ENCODE measurements around the gene CFAP65. TPM values are rescaled to one million over a fixed set of nuclear protein-coding genes. Genes with fewer than 3 reads are reported as not detected.

CFAP65 gene
- total and polyA plus RNA-seq, 2 of the 13 experiments (the other 11 are each of a cell fraction or from before 2014, with no cell fraction given), result 0.05 TPM; not detected in 1

GRCh38 chr2:218959141-218959731 lies 82.1 kb downstream of the CFAP65 start, which contains the start of gene CDK5R2:
Gene CDK5R2, plus strand, starts transcription at chr2:218959666. Its CDS starts 155 bp downstream, at chr2:218959821.
- peak; percentile 65 for FAIRE-seq
- TF ChIP-seq EED (CRISPR knock-in tag; IDR thresholded peaks at IDR 0.05) (no peak), ZNF790 (CRISPR knock-in tag; IDR thresholded peaks at IDR 0.05; ENCODE audit: borderline replicate concordance) (no peak), ZNF614 (CRISPR knock-in tag; IDR thresholded peaks at IDR 0.05; ENCODE audit: borderline replicate concordance) (0 out of 2 replicates have a peak, but pooled peaks have one; percentile 16), ZNF577 (CRISPR knock-in tag; IDR thresholded peaks at IDR 0.05; ENCODE audit: borderline replicate concordance, low read depth) (no peak), ZNF878 (CRISPR knock-in tag; IDR thresholded peaks at IDR 0.05) (no peak), STAG1 (CRISPR knock-in tag; IDR thresholded peaks at IDR 0.05) (no peak), ZNF710 (CRISPR knock-in tag; IDR thresholded peaks at IDR 0.05; ENCODE audit: borderline replicate concordance) (no peak), BRCA1 (CRISPR knock-in tag; IDR thresholded peaks at IDR 0.05) (no peak), HMGXB4 (CRISPR knock-in tag; IDR thresholded peaks at IDR 0.05; ENCODE audit: borderline replicate concordance in 1 of 2, low read depth in 1 of 2) (0 out of 4 replicates have a peak, but pooled peaks of 1 of the 2 experiments have one; percentile 17), DPF2 (CRISPR knock-in tag; IDR thresholded peaks at IDR 0.05; ENCODE audit: borderline replicate concordance, low read depth) (no peak), TARDBP (CRISPR knock-in tag; IDR thresholded peaks at IDR 0.05) (no peak), TFDP1 (CRISPR knock-in tag; IDR thresholded peaks at IDR 0.05; ENCODE audit: borderline replicate concordance) (no peak), ARNT (IDR thresholded peaks at IDR 0.05) (no peak), ZNF761 (CRISPR knock-in tag; conservative IDR thresholded peaks at IDR 0.05) (no peak), MED13 (CRISPR knock-in tag; IDR thresholded peaks at IDR 0.05) (no peak), KDM4B (CRISPR knock-in tag; IDR thresholded peaks at IDR 0.05) (no peak), NFKB2 (CRISPR knock-in tag; IDR thresholded peaks at IDR 0.05; ENCODE audit: borderline replicate concordance) (no peak), TFDP2 (CRISPR knock-in tag; IDR thresholded peaks at IDR 0.05) (0 out of 2 replicates have a peak, but pooled peaks have one; percentile 26)

More at GRCh38 chr2:218959141-218959731, 82.1 kb downstream of the CFAP65 start, which contains the start of gene CDK5R2:
- no TSS peak for BruUV-seq (replicated peaks)
- intact Hi-C loops (cut with micrococcal nuclease; ENCODE audit: unreplicated experiment), result loop anchor here (10.0 kb wide), 1 partner anchor 94 kb away; no protein-coding TSS in a partner anchor
- Histone ChIP-seq H3K9me3 (ENCODE audit: low read length) (no peaks in the 10 kb centered on the region), H4K20me1 (ENCODE audit: insufficient read depth, low read length) (peaks cover 17% of the 10 kb centered on the region; the same call in 1 of the 2 replicates), H3K27me3 (ENCODE audit: control insufficient read depth in 1 of 2, insufficient read depth in 2 of 2, low read length in 2 of 2) (peaks cover 11 to 79% of the 10 kb centered on the region in 2 experiments), H2AFZ (ENCODE audit: low read length) (no peak within 1 kb of the TSS), H3K79me2 (ENCODE audit: insufficient read depth, low read length) (no peaks in the 10 kb centered on the region), H3K4me2 (ENCODE audit: low read depth, low read length) (peak within 1 kb of the TSS; percentile 79), H3K9ac (ENCODE audit: insufficient read depth, low read depth, low read length) (no peak within 1 kb of the TSS), H3K4me1 (ENCODE audit: insufficient read depth, low read length) (peaks cover 33% of the 10 kb centered on the region), H3K27ac (ENCODE audit: extremely low read length, insufficient read depth, low read length) (no peak within 1 kb of the TSS), H3K4me3 (replicated peaks in 1 of 3; ENCODE audit: insufficient read depth in 1 of 3, low read depth in 2 of 3, low read length in 3 of 3) (peak within 1 kb of the TSS; percentile 39 to 67 (median 43); a peak in 5 of 6 replicates), H3K36me3 (replicated peaks in 1 of 2; ENCODE audit: control insufficient read depth in 1 of 2, insufficient read depth in 2 of 2, low read length in 2 of 2) (no peaks in the 10 kb centered on the region)
- in situ Hi-C loops (cut with HindIII; ENCODE audit: extremely low pct_ligation_motif_present, low pct_unique_long_range_greater_than_20kb), result no loop called here
- peak; percentile 88 for ATAC-seq
- CTCF ChIA-PET (ENCODE audit: low intra/inter-chr PET ratio, low total read pairs), result no interaction called here
- 12% methylated on average over 28 of the region's 37 CpGs for WGBS (ENCODE audit: low lambda C conversion rate)
- peak; percentile 69 for DNase-seq (ENCODE audit: low spot score)
- POLR2A ChIA-PET, result interaction anchor here (0.9 kb wide), 1 partner anchor 99 kb away, joined by 3 read pairs; no protein-coding TSS in a partner anchor

All from HepG2 (cell line).